ENCODE measurements around the gene TRAPPC14. TPM values are rescaled to one million over a fixed set of nuclear protein-coding genes. Genes with fewer than 3 reads are reported as not detected.

Gene TRAPPC14
- total and polyA plus RNA-seq, 9 of the 15 experiments (the other 6 are each of a cell fraction or from before 2014, with no cell fraction given): 0.42 to 45.9 (median 18.2) TPM

DNA sequence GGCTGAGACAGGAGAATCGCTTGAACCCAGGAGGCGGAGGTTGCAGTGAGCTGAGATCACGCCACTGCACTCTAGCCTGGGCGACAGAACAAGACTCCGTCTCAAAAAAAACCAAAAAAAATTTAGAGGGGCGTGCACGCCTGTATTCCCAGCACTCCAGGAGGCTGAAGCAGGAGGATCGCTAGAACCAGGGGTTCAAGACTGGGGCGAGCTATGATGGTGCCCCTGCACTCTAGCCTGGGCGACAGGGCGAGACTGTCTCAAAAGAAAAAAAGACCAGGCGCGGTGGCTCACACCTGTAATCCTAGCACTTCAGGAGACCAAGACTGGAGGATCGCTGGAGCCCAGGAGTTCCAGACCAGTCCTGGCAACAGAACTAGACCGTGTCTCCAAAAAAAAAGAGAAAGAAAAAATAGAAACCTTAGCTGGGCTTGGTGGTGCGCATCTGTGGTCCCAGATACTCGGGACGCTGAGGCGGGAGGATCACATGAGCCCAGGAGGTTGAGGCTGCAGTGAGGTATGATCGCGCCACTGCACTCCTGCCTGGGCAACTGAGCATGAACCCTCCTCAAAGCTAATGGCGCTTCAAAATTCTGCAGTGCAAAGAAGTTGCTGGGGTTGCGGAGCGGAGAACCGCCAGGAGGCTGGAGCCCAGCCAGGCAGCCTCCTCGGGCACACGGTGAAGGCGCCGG, 32.1 kb downstream of the TRAPPC14 start (continued):
- TF ChIP-seq ZNF644 (tag; IDR thresholded peaks at IDR 0.05; ENCODE audit: low read depth) (no peak), PHTF2 (CRISPR knock-in tag; IDR thresholded peaks at IDR 0.05) (no peak), TAF1 (IDR thresholded peaks at IDR 0.05; ENCODE audit: control insufficient read depth, extremely low read depth, insufficient read depth, low read length, severe bottlenecking) (no peak), SMAD4 (CRISPR knock-in tag; conservative IDR thresholded peaks at IDR 0.05) (peak; percentile 79), RFX1 (IDR thresholded peaks at IDR 0.05) (no peak), BCOR (IDR thresholded peaks at IDR 0.05) (no peak), YY1 (IDR thresholded peaks at IDR 0.05; ENCODE audit: borderline replicate concordance in 1 of 3, control insufficient read depth in 1 of 3, extremely low read depth in 1 of 3, insufficient read depth in 3 of 3, insufficient read length in 1 of 3, insufficient replicate concordance in 2 of 3, low read depth in 1 of 3, low read length in 2 of 3) (no peak), FOXP1 (CRISPR knock-in tag; IDR thresholded peaks at IDR 0.05) (no peak)
- TF ChIP-seq, protein P1, sequence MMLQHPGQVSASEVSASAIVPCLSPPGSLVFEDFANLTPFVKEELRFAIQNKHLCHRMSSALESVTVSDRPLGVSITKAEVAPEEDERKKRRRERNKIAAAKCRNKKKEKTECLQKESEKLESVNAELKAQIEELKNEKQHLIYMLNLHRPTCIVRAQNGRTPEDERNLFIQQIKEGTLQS (IDR thresholded peaks at IDR 0.05): no peak
- TF ChIP-seq, protein P1 (CRISPR knock-in tag; conservative IDR thresholded peaks at IDR 0.05): no peak; the same call in 1 of the 2 replicates
- TF ChIP-seq, protein P2, sequence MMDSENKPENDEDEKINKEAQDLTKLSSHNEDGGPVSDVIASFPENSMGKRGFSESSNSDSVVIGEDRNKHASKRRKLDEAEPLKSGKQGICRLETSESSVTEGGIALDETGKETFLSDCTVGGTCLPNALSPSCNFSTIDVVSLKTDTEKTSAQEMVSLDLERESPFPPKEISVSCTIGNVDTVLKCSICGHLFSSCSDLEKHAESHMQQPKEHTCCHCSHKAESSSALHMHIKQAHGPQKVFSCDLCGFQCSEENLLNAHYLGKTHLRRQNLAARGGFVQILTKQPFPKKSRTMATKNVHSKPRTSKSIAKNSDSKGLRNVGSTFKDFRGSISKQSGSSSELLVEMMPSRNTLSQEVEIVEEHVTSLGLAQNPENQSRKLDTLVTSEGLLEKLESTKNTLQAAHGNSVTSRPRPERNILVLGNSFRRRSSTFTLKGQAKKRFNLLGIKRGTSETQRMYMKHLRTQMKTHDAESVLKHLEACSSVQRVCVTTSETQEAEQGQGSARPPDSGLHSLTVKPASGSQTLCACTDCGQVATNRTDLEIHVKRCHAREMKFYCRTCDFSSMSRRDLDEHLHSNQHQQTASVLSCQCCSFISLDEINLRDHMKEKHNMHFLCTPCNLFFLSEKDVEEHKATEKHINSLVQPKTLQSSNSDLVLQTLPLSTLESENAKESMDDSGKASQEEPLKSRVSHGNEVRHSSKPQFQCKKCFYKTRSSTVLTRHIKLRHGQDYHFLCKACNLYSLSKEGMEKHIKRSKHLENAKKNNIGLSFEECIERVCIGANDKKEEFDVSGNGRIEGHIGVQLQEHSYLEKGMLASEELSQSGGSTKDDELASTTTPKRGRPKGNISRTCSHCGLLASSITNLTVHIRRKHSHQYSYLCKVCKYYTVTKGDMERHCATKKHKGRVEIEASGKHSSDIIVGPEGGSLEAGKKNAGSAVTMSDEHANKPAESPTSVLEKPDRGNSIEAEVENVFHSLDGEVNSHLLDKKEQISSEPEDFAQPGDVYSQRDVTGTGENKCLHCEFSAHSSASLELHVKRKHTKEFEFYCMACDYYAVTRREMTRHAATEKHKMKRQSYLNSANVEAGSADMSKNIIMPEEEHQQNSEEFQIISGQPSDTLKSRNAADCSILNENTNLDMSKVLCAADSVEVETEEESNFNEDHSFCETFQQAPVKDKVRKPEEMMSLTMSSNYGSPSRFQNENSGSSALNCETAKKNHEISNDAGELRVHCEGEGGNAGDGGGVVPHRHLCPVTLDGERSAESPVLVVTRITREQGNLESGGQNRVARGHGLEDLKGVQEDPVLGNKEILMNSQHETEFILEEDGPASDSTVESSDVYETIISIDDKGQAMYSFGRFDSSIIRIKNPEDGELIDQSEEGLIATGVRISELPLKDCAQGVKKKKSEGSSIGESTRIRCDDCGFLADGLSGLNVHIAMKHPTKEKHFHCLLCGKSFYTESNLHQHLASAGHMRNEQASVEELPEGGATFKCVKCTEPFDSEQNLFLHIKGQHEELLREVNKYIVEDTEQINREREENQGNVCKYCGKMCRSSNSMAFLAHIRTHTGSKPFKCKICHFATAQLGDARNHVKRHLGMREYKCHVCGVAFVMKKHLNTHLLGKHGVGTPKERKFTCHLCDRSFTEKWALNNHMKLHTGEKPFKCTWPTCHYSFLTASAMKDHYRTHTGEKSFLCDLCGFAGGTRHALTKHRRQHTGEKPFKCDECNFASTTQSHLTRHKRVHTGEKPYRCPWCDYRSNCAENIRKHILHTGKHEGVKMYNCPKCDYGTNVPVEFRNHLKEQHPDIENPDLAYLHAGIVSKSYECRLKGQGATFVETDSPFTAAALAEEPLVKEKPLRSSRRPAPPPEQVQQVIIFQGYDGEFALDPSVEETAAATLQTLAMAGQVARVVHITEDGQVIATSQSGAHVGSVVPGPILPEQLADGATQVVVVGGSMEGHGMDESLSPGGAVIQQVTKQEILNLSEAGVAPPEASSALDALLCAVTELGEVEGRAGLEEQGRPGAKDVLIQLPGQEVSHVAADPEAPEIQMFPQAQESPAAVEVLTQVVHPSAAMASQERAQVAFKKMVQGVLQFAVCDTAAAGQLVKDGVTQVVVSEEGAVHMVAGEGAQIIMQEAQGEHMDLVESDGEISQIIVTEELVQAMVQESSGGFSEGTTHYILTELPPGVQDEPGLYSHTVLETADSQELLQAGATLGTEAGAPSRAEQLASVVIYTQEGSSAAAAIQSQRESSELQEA (IDR thresholded peaks at IDR 0.05; ENCODE audit: low read depth): no peak
- TF ChIP-seq, protein P3, sequence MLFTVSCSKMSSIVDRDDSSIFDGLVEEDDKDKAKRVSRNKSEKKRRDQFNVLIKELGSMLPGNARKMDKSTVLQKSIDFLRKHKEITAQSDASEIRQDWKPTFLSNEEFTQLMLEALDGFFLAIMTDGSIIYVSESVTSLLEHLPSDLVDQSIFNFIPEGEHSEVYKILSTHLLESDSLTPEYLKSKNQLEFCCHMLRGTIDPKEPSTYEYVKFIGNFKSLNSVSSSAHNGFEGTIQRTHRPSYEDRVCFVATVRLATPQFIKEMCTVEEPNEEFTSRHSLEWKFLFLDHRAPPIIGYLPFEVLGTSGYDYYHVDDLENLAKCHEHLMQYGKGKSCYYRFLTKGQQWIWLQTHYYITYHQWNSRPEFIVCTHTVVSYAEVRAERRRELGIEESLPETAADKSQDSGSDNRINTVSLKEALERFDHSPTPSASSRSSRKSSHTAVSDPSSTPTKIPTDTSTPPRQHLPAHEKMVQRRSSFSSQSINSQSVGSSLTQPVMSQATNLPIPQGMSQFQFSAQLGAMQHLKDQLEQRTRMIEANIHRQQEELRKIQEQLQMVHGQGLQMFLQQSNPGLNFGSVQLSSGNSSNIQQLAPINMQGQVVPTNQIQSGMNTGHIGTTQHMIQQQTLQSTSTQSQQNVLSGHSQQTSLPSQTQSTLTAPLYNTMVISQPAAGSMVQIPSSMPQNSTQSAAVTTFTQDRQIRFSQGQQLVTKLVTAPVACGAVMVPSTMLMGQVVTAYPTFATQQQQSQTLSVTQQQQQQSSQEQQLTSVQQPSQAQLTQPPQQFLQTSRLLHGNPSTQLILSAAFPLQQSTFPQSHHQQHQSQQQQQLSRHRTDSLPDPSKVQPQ (CRISPR knock-in tag; IDR thresholded peaks at IDR 0.05; ENCODE audit: borderline replicate concordance): no peak
- TF ChIP-seq, protein P4, sequence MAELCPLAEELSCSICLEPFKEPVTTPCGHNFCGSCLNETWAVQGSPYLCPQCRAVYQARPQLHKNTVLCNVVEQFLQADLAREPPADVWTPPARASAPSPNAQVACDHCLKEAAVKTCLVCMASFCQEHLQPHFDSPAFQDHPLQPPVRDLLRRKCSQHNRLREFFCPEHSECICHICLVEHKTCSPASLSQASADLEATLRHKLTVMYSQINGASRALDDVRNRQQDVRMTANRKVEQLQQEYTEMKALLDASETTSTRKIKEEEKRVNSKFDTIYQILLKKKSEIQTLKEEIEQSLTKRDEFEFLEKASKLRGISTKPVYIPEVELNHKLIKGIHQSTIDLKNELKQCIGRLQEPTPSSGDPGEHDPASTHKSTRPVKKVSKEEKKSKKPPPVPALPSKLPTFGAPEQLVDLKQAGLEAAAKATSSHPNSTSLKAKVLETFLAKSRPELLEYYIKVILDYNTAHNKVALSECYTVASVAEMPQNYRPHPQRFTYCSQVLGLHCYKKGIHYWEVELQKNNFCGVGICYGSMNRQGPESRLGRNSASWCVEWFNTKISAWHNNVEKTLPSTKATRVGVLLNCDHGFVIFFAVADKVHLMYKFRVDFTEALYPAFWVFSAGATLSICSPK (IDR thresholded peaks at IDR 0.05; ENCODE audit: borderline replicate concordance): no peak
